Right lobe of liver (tissue), 4 donors: ENCODE data around the gene VSTM4.

Experiments
- POLR2A ChIP-seq: fragments of 450-650 bp; IDR thresholded peaks from one replicate; pipeline ENCODE4 v1.6.1; 2017; ENCODE audit warnings: antibody characterized with exemption, mild to moderate bottlenecking
- TF ChIP-seq, protein P1 (sequence below), 4 donors: fragments of 200-600 bp in 3 of 4; fragments of 450-650 bp in 1 of 4; IDR thresholded peaks; one replicate each; pipeline versions ENCODE4 v1.5.1 to v1.8.0; 2016 to 2022; ENCODE audit warnings: antibody characterized with exemption in 4 of 4, mild to moderate bottlenecking in 2 of 4
- donor health status: DM: no; HTN: no; CAD: no.
- donor health status: DM: no; HTN: no; CAD: no.
- donor health status: DM: no; HTN: yes; CAD: no.

- TF ChIP-seq, protein P1, sequence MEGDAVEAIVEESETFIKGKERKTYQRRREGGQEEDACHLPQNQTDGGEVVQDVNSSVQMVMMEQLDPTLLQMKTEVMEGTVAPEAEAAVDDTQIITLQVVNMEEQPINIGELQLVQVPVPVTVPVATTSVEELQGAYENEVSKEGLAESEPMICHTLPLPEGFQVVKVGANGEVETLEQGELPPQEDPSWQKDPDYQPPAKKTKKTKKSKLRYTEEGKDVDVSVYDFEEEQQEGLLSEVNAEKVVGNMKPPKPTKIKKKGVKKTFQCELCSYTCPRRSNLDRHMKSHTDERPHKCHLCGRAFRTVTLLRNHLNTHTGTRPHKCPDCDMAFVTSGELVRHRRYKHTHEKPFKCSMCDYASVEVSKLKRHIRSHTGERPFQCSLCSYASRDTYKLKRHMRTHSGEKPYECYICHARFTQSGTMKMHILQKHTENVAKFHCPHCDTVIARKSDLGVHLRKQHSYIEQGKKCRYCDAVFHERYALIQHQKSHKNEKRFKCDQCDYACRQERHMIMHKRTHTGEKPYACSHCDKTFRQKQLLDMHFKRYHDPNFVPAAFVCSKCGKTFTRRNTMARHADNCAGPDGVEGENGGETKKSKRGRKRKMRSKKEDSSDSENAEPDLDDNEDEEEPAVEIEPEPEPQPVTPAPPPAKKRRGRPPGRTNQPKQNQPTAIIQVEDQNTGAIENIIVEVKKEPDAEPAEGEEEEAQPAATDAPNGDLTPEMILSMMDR (IDR thresholded peaks at IDR 0.05): no peak
- no peak for TF ChIP-seq POLR2A
Measured at GRCh38 chr10:49068209-49068608, 47.1 kb downstream of the VSTM4 start.
